M059J (cell line): ENCODE data around the gene ZSWIM8. TPM values are rescaled to one million over a fixed set of nuclear protein-coding genes. Genes with fewer than 3 reads are reported as not detected.
"Not testable (repeated sequence)": the region's sequence is repeated elsewhere in the genome, so short reads cannot be mapped to it uniquely, and the experiment has no call there.

Experiments used
- DNase-seq: peaks from one replicate; pipeline ENCODE4 v3.0.0-alpha.2; 2012; ENCODE audit warnings: low read depth
- total RNA-seq: library from RNA; depleted of rRNA; stranded (reverse); fragments of >200 nt; shearing (Covaris generic); gene quantifications from 2 replicates; pipeline ENCODE4 v1.2.3, GENCODE V29; 2014; rRNA removed

The ZSWIM8 gene, protein sequence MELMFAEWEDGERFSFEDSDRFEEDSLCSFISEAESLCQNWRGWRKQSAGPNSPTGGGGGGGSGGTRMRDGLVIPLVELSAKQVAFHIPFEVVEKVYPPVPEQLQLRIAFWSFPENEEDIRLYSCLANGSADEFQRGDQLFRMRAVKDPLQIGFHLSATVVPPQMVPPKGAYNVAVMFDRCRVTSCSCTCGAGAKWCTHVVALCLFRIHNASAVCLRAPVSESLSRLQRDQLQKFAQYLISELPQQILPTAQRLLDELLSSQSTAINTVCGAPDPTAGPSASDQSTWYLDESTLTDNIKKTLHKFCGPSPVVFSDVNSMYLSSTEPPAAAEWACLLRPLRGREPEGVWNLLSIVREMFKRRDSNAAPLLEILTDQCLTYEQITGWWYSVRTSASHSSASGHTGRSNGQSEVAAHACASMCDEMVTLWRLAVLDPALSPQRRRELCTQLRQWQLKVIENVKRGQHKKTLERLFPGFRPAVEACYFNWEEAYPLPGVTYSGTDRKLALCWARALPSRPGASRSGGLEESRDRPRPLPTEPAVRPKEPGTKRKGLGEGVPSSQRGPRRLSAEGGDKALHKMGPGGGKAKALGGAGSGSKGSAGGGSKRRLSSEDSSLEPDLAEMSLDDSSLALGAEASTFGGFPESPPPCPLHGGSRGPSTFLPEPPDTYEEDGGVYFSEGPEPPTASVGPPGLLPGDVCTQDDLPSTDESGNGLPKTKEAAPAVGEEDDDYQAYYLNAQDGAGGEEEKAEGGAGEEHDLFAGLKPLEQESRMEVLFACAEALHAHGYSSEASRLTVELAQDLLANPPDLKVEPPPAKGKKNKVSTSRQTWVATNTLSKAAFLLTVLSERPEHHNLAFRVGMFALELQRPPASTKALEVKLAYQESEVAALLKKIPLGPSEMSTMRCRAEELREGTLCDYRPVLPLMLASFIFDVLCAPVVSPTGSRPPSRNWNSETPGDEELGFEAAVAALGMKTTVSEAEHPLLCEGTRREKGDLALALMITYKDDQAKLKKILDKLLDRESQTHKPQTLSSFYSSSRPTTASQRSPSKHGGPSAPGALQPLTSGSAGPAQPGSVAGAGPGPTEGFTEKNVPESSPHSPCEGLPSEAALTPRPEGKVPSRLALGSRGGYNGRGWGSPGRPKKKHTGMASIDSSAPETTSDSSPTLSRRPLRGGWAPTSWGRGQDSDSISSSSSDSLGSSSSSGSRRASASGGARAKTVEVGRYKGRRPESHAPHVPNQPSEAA (N-terminal part only)
- total RNA-seq: 24.8 and 30.4 TPM in 2 replicates

DNA sequence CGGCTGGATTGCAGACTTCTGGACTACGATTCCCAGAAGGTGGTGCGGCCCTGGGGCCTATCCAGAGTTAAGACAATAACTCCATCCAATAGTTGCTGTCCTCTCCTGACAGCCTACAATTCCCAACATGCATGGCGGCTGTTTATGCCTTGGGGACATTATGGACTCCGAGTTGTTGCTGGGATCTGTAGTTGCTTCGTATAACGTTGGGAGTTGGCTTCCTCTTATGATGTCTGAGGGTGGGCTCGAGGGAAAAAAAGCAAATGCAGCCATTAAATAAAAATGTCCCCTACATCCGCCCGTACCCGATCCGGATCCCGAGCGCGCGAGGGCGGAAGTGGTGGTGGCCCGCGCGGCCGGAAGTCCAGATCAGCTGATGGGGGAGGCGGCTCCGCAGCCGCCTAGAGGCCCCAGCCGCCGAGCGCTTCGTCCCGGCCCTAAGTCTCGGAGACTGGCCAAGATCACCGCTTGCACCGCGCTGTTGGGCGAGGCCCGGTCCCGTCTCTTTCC lies at the start of gene ZSWIM8:
Gene ZSWIM8 (plus strand): TSS at position 396 of the 510 bp plus-strand sequence. CDS start 273 bp downstream, outside the sequence.
- DNase-seq: peak; percentile 95

DNA sequence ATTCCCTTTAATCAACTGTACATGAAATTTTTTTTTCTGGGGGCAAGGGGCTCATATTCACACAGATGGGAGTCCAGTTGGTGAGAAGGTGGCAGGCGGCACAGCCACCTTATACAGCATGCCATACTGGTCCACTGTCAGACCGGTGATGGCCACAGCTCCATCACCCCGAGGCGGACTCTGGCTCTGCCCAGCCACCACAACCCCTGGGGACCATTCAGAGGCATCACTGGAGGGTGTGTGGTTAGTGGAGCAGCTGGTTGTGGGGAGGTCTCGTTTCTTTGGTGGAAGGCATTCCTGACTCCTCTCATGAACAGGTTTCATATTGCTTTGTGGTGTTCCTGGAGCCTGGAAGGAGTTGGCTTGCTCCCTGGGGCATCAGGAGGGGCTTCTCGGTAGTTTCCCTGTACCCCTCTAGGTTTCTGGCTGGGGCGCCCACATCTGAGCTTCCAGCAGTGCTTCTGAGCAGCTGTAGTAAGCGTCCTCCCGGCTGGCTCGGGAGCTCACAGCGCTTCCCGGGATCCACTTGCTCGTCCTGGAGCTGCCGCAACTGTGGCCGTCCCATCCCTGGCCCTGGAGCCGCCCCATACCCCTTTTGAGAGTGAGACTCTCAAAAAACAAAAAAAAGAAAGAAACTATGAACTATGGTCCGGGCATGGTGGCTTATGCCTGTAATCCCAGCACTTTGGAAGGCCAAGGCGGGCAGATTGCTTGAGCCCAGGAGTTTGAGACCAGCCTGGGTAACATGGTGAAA lies 44.7 kb upstream of the ZSWIM8 start:
- DNase-seq: not testable (repeated sequence)

GRCh38 chr10:73742454-73742734 lies 43.0 kb upstream of the ZSWIM8 start:
- no peak for DNase-seq

GRCh38 chr10:73743327-73743904 lies 42.0 kb upstream of the ZSWIM8 start:
- no peak for DNase-seq

GRCh38 chr10:73743905-73744663 lies 41.3 kb upstream of the ZSWIM8 start, which contains the start of gene SEC24C:
Gene SEC24C (plus strand): TSS chr10:73744372. CDS start chr10:73746833, 2,461 bp downstream.
- peak; percentile 95 for DNase-seq

DNA sequence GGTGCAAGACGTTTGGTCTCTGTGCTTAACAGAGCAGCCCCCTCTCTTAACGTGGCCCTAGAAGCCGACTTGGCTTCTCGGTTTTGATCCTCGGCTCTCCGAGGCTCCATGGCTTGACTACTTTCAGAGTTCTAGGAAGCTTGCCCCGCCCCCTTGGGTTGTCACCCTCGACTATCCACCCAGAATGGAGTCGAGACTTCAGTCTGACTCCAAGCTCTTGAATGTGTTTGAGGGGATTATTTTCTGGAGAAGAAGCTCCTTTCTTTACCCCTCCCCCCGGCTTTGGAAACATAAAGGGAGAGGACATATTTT lies 40.8 kb upstream of the ZSWIM8 start:
- peak; percentile 73 for DNase-seq

- DNase-seq: no peak
Observed at GRCh38 chr10:73746721-73747120, 38.7 kb upstream of the ZSWIM8 start.

DNA sequence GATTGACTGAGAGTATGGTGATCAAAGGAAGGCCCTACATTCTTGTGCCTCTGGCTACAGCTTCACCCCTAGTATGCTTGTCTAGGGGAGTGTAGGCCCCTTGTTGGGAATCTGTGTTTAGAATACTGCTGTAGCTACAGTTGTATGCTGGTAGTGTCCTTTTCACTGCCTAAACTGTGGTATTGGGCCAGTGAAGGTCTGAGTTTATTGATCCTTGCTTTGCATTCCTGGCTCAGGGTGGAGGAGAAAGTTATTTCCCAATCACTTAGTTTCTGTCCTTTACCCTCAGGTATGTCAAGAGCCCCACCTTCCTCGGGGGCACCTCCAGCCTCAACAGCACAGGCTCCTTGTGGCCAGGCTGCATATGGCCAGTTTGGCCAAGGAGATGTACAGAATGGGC lies 34.6 kb upstream of the ZSWIM8 start:
- no peak for DNase-seq

DNA sequence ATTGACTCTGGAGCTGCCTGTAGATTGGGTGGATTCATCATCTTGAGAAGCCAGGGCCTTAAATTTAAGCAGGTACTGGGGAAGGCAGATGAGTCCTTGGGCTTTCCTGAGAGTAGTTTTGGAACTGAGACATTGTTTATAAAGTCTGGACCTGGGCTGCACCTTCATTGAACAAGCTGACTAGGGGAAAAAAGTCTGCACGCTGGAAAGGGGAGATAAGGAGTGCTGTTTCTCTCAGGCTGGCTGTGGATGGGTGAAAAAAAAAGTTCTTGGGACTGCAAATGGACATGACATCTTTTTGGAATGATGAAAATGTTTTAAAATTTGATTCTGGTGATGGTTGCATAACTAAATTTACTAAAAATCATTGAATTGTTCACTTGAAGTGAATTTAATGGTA lies 29.2 kb upstream of the ZSWIM8 start:
- DNase-seq: no peak

DNA sequence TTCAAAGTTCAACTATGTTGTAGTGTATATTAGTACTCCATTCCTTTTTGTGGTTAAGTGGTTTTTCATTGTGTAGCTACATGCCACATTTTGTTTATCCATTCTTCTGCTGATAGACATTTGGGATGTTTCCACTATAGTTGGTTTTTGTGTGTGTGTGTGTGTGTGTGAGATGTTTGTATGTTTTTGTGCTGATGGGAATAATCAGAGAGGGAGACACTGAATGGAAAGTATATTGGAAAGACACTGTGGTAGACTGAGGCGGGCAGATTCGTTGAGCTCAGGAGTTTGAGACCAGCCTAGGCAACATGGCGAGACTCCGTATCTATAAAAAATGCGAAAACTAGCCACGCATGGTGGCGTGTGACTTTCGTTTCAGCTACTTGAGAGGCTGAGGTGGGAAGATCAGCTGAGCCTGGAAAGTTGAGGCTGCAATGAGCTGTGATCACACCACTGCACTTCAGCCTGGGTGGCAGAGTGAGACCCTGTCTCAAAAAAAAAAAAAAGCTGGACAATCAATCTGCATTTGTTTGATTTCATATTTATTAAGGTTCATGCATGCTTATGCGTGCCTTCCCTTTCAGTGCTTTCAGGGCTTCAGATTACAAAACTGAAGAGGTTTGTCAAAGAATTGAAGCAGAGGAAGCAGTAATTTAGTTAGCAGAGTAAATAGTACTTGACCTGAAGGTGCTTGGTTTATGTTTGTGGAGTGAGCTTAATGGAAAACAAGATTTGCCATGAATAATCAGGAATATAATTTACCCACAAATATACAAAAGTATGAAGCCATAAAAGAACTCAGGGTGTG lies 26.5 kb upstream of the ZSWIM8 start:
- DNase-seq: no peak

DNA sequence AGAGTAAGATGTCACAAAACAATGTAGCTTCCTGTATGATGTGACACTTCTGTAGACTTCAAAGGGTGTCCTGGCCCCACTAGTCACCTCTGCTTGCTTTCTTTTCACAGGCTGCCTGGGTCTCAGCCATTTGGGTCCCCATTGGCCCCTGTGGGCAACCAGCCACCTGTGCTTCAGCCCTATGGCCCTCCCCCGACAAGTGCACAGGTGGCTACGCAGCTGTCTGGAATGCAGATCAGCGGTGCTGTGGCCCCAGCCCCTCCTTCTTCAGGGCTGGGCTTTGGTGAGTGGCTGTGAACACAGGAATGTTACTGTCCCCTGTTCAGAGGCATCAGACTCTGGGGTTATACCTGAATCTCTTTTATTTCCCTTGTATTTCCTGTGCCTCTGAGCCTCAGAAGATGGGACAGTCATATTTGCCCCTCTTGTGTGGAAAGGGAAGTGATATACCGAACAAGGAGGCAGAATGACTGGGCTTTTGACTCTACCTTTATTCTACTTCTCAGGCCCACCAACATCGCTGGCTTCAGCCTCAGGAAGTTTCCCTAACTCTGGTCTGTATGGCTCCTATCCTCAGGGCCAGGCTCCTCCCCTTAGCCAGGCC lies 25.8 kb upstream of the ZSWIM8 start:
- DNase-seq: no peak

DNA sequence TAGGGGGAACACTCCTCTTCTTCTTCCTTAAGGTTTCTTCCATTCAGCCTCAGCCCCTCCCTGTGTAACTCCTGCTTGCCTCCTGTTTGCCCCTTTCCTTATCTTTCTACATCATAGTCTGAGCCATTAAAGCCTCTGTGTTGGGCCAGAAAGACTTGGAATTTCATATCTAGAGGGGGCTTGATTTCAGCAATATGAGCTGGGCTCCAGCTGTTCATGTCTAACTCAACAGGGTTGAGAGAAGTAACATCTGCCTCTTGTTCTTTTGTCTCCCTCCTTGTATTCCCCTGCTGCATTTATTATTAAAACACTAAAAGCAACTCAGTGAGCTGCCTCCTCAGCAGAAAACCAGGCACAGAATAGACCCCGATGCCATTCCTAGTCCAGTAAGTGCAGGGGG lies 23.6 kb upstream of the ZSWIM8 start:
- DNase-seq: no peak

- peak; percentile 75 for DNase-seq
Observed at GRCh38 chr10:73762915-73763314, 22.5 kb upstream of the ZSWIM8 start.

GRCh38 chr10:73763343-73763742 lies 22.1 kb upstream of the ZSWIM8 start:
- no peak for DNase-seq

GRCh38 chr10:73765066-73765465 lies 20.3 kb upstream of the ZSWIM8 start:
- no peak for DNase-seq

GRCh38 chr10:73768881-73769280 lies 16.5 kb upstream of the ZSWIM8 start:
- no peak for DNase-seq

DNA sequence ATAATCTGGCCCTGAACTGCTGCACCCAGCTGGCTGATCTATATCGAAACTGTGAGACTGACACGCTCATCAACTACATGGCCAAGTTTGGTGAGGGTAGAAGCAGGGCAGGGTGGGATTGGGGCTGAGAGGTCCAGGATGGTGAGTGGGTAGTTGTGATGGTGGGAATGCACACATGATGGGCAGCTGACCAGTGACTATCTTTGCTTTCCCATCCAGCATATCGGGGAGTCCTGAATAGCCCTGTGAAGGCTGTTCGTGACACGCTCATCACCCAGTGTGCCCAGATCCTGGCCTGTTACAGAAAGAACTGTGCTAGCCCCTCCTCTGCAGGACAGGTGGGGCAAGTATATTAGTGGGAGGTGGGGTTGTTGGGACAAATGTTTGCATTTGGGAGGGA lies 16.0 kb upstream of the ZSWIM8 start:
- DNase-seq: no peak

DNA sequence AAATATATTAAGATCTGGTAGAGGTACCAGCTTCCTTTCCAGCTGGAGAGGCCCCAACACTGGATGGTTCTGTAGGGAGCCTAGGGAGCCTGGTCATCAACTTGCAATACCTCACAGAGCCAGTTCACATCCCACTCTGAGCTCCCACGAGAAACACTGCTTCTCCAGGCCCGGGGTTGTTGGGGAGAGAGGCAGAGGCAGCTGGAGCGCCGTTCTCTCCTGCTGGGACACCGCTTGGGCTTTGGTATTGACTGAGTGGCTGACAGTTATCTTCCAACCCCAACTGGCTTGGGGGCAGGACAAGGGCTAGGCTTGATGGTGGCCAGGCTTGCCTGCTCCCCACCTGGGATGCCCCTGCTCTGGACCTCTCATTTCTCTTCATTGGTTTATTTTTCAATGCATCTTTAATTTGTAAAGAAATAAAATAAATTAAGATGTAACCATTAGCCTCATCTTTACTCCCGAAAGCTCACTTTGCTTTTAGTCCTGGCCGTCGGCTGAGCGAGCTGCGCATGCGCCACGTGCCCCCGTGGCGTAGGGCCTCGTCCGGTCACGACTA lies 13.6 kb upstream of the ZSWIM8 start:
- DNase-seq: no peak
